SK-N-SH (cell line): ENCODE results near the gene GYPC. TPM values are rescaled to one million over a fixed set of nuclear protein-coding genes. Genes with fewer than 3 reads are reported as not detected.

Experiments used
- CTCF ChIA-PET: fragments of 300-600, 350-600 bp; formaldehyde crosslinking; extraction: SDS; loops from one replicate; lab custom pipeline; 2021; lab: Yijun Ruan, JAX
- POLR2A ChIA-PET: fragments of 350-600 bp; sonication (Branson Sonifier 250); formaldehyde crosslinking; extraction: SDS; loops from one replicate; lab custom pipeline; 2020; ENCODE audit warnings: antibody characterized with exemption, inconsistent platforms; lab: Yijun Ruan, JAX
- DNase-seq: peaks from one replicate; pipeline ENCODE4 v3.0.0; 2012
- H2AFZ ChIP-seq: fragments of 200-600 bp; sonication (generic); 2 replicates; pipeline ENCODE4 v1.8.1; 2016; ENCODE audit warnings: antibody characterized with exemption, mild to moderate bottlenecking, low read depth
- H3F3A ChIP-seq: fragments of 200-600 bp; sonication (generic); replicated peaks from 2 replicates; pipeline ENCODE3; 2016; ENCODE audit warnings: antibody characterized with exemption, mild to moderate bottlenecking; ENCODE audit not compliant: insufficient read depth
- H3K27ac ChIP-seq, 2 experiments: fragments of 200-500 bp in 1 of 2; fragments of 200-600 bp in 1 of 2; sonication (Bioruptor generic) in 1 of 2; sonication (generic), shearing (Covaris generic) in 1 of 2; 2 replicates each; pipeline versions ENCODE4 v1.5.1 to v1.6.1; 2014 to 2016; ENCODE audit warnings: low read depth in 2 of 2, inconsistent platforms in 1 of 2, low read length in 1 of 2, mild to moderate bottlenecking in 1 of 2, mixed read lengths in 1 of 2
- H3K27me3 ChIP-seq: fragments of 200-600 bp; sonication (generic), shearing (Covaris generic); 2 replicates; pipeline ENCODE4 v1.6.1; 2016; ENCODE audit warnings: mixed run types; ENCODE audit not compliant: insufficient read depth
- H3K36me3 ChIP-seq, 2 experiments: fragments of 200-500 bp in 1 of 2; fragments of 200-600 bp in 1 of 2; sonication (Bioruptor generic) in 1 of 2; sonication (generic) in 1 of 2; replicated peaks in 1 of 2; 2 replicates each; pipeline versions ENCODE3 to v1.5.1; 2014 to 2016; ENCODE audit warnings: low read length in 1 of 2, mild to moderate bottlenecking in 1 of 2; ENCODE audit not compliant: insufficient read depth in 2 of 2, control insufficient read depth in 1 of 2
- H3K4me1 ChIP-seq, 2 experiments: fragments of 200-500 bp in 1 of 2; fragments of 200-600 bp in 1 of 2; sonication (Bioruptor generic) in 1 of 2; sonication (generic), shearing (Covaris generic) in 1 of 2; 2 replicates each; pipeline versions ENCODE4 v1.5.1 to v1.6.1; 2014 to 2016; ENCODE audit warnings: low read depth in 1 of 2, low read length in 1 of 2, mixed run types in 1 of 2; ENCODE audit not compliant: insufficient read depth in 2 of 2, control insufficient read depth in 1 of 2
- H3K4me2 ChIP-seq: fragments of 200-600 bp; sonication (generic), shearing (Covaris generic); 2 replicates; pipeline ENCODE4 v1.6.1; 2017; ENCODE audit warnings: mixed run types
- H3K4me3 ChIP-seq, 2 experiments: fragments of 200-500 bp in 1 of 2; fragments of 200-600 bp in 1 of 2; sonication (Bioruptor generic) in 1 of 2; sonication (generic), shearing (Covaris generic) in 1 of 2; 2 replicates each; pipeline versions ENCODE4 v1.5.1 to v1.8.1; 2014 to 2016; ENCODE audit warnings: low read depth in 2 of 2, inconsistent platforms in 1 of 2, low read length in 1 of 2, mild to moderate bottlenecking in 1 of 2, mixed read lengths in 1 of 2, moderate library complexity in 1 of 2
- H3K79me2 ChIP-seq: fragments of 200-600 bp; sonication (generic); 2 replicates; pipeline ENCODE4 v1.8.1; 2017; ENCODE audit warnings: mild to moderate bottlenecking; ENCODE audit not compliant: insufficient read depth
- H3K9ac ChIP-seq: fragments of 200-600 bp; sonication (generic); 2 replicates; pipeline ENCODE4 v1.6.1; 2017; ENCODE audit warnings: mixed run types
- H3K9me2 ChIP-seq: fragments of 200-600 bp; sonication (generic); 2 replicates; pipeline ENCODE4 v1.6.1; 2017; ENCODE audit warnings: mixed run types
- H3K9me3 ChIP-seq: fragments of 200-600 bp; sonication (generic); 2 replicates; pipeline ENCODE4 v1.6.1; 2017; ENCODE audit warnings: mixed run types, mild to moderate bottlenecking, moderate library complexity
- H4K20me1 ChIP-seq: fragments of 200-600 bp; sonication (generic); 2 replicates; pipeline ENCODE4 v1.6.1; 2017; ENCODE audit warnings: mild to moderate bottlenecking, mixed run types; ENCODE audit not compliant: insufficient read depth
- CHD2 ChIP-seq: fragments of 150-350 bp; IDR thresholded peaks from 2 replicates; pipeline ENCODE4 v1.6.1; 2018; ENCODE audit warnings: low read length; ENCODE audit not compliant: partially characterized antibody
- EP300 ChIP-seq, 2 experiments: IDR thresholded peaks; 2 replicates each; pipeline versions ENCODE4 v1.4.0 to v1.6.1; 2012; ENCODE audit warnings: borderline replicate concordance in 1 of 2, low read depth in 1 of 2, low read length in 1 of 2
- EZH2phosphoT487 ChIP-seq: fragments of 200-600 bp; sonication (generic); IDR thresholded peaks from 2 replicates; pipeline ENCODE4 v1.6.1; 2017; ENCODE audit warnings: low read depth, mixed run types, mild to moderate bottlenecking, antibody characterized with exemption, moderate library complexity, borderline replicate concordance
- FOSL2 ChIP-seq: IDR thresholded peaks from 2 replicates; pipeline ENCODE4 v1.4.0; 2012; ENCODE audit warnings: low read depth, mild to moderate bottlenecking, moderate library complexity, borderline replicate concordance
- GATA2 ChIP-seq: sonication (generic); formaldehyde crosslinking; IDR thresholded peaks from 2 replicates; pipeline ENCODE4 v1.5.0; 2020; ENCODE audit warnings: mild to moderate bottlenecking, missing genetic modification reagents
- MAX ChIP-seq: IDR thresholded peaks from 2 replicates; pipeline ENCODE4 v1.4.0; 2012; ENCODE audit warnings: low read depth
- MEF2A ChIP-seq: IDR thresholded peaks from 2 replicates; pipeline ENCODE4 v1.4.0; 2012; ENCODE audit warnings: low read depth, borderline replicate concordance
- MXI1 ChIP-seq: IDR thresholded peaks from 2 replicates; pipeline ENCODE4 v1.6.1; 2012; ENCODE audit warnings: mild to moderate bottlenecking, low read depth, low read length, improper control_type of control experiment
- POLR2AphosphoS5 ChIP-seq: IDR thresholded peaks from 2 replicates; pipeline ENCODE4 v1.6.1; 2012; ENCODE audit warnings: low read depth, low read length
- RFX5 ChIP-seq: IDR thresholded peaks from 2 replicates; pipeline ENCODE4 v1.6.1; 2012; ENCODE audit warnings: mild to moderate bottlenecking, improper control_type of control experiment, low read length
- RXRA ChIP-seq: IDR thresholded peaks from 2 replicates; pipeline ENCODE4 v1.4.0; 2012; ENCODE audit warnings: low read depth, mild to moderate bottlenecking, borderline replicate concordance
- SIN3A ChIP-seq: IDR thresholded peaks from 2 replicates; pipeline ENCODE4 v1.6.1; 2012; ENCODE audit warnings: low read depth, mild to moderate bottlenecking, low read length, moderate library complexity, borderline replicate concordance
- SMC3 ChIP-seq: IDR thresholded peaks from 2 replicates; pipeline ENCODE4 v1.6.1; 2012; ENCODE audit warnings: low read depth, low read length, improper control_type of control experiment
- TEAD4 ChIP-seq: IDR thresholded peaks from 2 replicates; pipeline ENCODE4 v1.4.0; 2012; ENCODE audit warnings: mild to moderate bottlenecking, borderline replicate concordance; ENCODE audit not compliant: insufficient read depth
- USF1 ChIP-seq: IDR thresholded peaks from 2 replicates; pipeline ENCODE4 v1.4.0; 2012; ENCODE audit warnings: low read depth, borderline replicate concordance
- YY1 ChIP-seq: IDR thresholded peaks from 2 replicates; pipeline ENCODE4 v1.4.0; 2012; ENCODE audit warnings: low read depth, mild to moderate bottlenecking
- ZBTB33 ChIP-seq: IDR thresholded peaks from 2 replicates; pipeline ENCODE4 v1.4.0; 2012; ENCODE audit warnings: low read depth, borderline replicate concordance
- WGBS: methylation state at CpG from one replicate; pipeline ENCODE4 v1.1.6; 2017; ENCODE audit warnings: low lambda C conversion rate; 5-methylcytosine and 5-hydroxymethylcytosine counted together
- polyA plus RNA-seq, 3 experiments: library from polyadenylated mRNA; depleted of rRNA; stranded (reverse); fragments of >200 nt; gene quantifications; 2 replicates each; pipeline ENCODE4 v1.2.3, GENCODE V29; 2012
- TF ChIP-seq, protein P1 (sequence below): fragments of 200-600 bp; sonication (generic); IDR thresholded peaks from 2 replicates; pipeline ENCODE4 v1.6.1; 2017; ENCODE audit warnings: antibody characterized with exemption, mild to moderate bottlenecking, moderate library complexity

GYPC gene
- polyA plus RNA-seq, 1 of the 3 experiments (the other 2 are of a cell fraction) = not detected

DNA sequence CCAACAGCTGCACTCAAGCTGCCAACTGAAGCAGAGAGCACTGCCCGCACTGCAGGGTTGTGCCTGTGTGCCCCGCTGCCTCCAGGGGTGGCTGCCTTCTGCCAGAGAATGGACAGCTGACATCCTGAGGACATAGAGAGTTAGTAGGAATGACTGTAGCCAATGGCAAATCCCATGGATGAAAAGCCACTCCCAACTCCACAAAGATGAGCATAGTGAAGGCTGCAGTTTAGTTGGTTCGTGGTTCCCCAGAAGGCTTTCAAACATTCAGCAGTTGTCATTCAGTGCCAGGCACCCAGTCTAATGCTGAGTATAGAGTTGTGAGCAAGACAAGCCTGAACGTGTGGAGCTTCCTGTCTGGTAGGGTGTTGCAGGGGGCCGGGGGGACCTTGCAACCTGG, 30.3 kb downstream of the GYPC start (continued):
- TF ChIP-seq EZH2phosphoT487 (no peak), YY1 (no peak)

GRCh38 chr2:126686841-126687485, 31.0 kb downstream of the GYPC start:
- Histone ChIP-seq H3K9ac (no peak overlapping the region), H3K9me2 (no peaks in the 10 kb centered on the region), H2AFZ (no peak overlapping the region), H3K4me3 (no peak overlapping the region), H3K4me2 (no peak overlapping the region), H4K20me1 (no peaks in the 10 kb centered on the region), H3K27me3 (no peaks in the 10 kb centered on the region), H3K27ac (no peak overlapping the region), H3K36me3 (no peaks in the 10 kb centered on the region), H3F3A (no peaks in the 10 kb centered on the region), H3K4me1 (no peaks in the 10 kb centered on the region), H3K79me2 (no peaks in the 10 kb centered on the region), H3K9me3 (no peaks in the 10 kb centered on the region)
- no peak for DNase-seq
- TF ChIP-seq RXRA = no peak
- TF ChIP-seq EP300 (IDR thresholded peaks at IDR 0.05; ENCODE audit: borderline replicate concordance in 1 of 2, low read depth in 1 of 2, low read length in 1 of 2) = no peak
- no peak for TF ChIP-seq GATA2
- no peak for TF ChIP-seq FOSL2
- no peak for TF ChIP-seq ZBTB33
- no peak for TF ChIP-seq EZH2phosphoT487
- no peak for TF ChIP-seq CHD2
- no peak for TF ChIP-seq TEAD4
- no peak for TF ChIP-seq MXI1
- CTCF ChIA-PET = no interaction called here
- 35% methylated on average over 5 of the region's 5 CpGs for WGBS
- POLR2A ChIA-PET = no interaction called here

- POLR2A ChIA-PET = no interaction called here
- CTCF ChIA-PET = no interaction called here
- TF ChIP-seq RFX5 = no peak
- no peak for TF ChIP-seq MAX
- TF ChIP-seq USF1 = no peak
- TF ChIP-seq YY1 = no peak
- no peak for TF ChIP-seq EZH2phosphoT487
- TF ChIP-seq POLR2AphosphoS5 = no peak
- no peak for TF ChIP-seq ZBTB33
- TF ChIP-seq SIN3A = no peak
- no peak for TF ChIP-seq FOSL2
- TF ChIP-seq SMC3 = no peak
- TF ChIP-seq, protein P1, sequence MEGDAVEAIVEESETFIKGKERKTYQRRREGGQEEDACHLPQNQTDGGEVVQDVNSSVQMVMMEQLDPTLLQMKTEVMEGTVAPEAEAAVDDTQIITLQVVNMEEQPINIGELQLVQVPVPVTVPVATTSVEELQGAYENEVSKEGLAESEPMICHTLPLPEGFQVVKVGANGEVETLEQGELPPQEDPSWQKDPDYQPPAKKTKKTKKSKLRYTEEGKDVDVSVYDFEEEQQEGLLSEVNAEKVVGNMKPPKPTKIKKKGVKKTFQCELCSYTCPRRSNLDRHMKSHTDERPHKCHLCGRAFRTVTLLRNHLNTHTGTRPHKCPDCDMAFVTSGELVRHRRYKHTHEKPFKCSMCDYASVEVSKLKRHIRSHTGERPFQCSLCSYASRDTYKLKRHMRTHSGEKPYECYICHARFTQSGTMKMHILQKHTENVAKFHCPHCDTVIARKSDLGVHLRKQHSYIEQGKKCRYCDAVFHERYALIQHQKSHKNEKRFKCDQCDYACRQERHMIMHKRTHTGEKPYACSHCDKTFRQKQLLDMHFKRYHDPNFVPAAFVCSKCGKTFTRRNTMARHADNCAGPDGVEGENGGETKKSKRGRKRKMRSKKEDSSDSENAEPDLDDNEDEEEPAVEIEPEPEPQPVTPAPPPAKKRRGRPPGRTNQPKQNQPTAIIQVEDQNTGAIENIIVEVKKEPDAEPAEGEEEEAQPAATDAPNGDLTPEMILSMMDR = no peak
- TF ChIP-seq MEF2A = no peak
These were observed 31.5 kb downstream of the GYPC start for GRCh38 chr2:126687503-126687902.

More at GRCh38 chr2:126687503-126687902, 31.5 kb downstream of the GYPC start:
- Histone ChIP-seq H3K79me2 (no peaks in the 10 kb centered on the region), H3K4me1 (no peaks in the 10 kb centered on the region), H3K9ac (no peak overlapping the region), H3K36me3 (no peaks in the 10 kb centered on the region), H3K4me3 (no peak overlapping the region), H3K9me3 (no peaks in the 10 kb centered on the region), H4K20me1 (no peaks in the 10 kb centered on the region), H2AFZ (no peak overlapping the region), H3K27me3 (no peaks in the 10 kb centered on the region), H3K9me2 (no peaks in the 10 kb centered on the region), H3K4me2 (no peak overlapping the region), H3F3A (no peaks in the 10 kb centered on the region), H3K27ac (no peak overlapping the region)
- DNase-seq = no peak
- 0% methylated on average over 1 of the region's 2 CpGs for WGBS
